GM23338 (cell line): Measurements from ENCODE around the gene HLCS. TPM values are rescaled to one million over a fixed set of nuclear protein-coding genes. Genes with fewer than 3 reads are reported as not detected.

Source experiments
- ATAC-seq: fragments of 200-7000 bp; cut with Tn5 transposase; 3 replicates; pipeline ENCODE4 v1.9.1; 2020
- DNase-seq: peaks from one replicate; pipeline ENCODE4 v3.0.0-alpha.2; 2015; ENCODE audit warnings: low spot score
- H2AFZ ChIP-seq: fragments of 200-600 bp; sonication (generic); 2 replicates; pipeline ENCODE4 v1.8.0; 2016; ENCODE audit warnings: antibody characterized with exemption, mild to moderate bottlenecking, moderate library complexity
- H3F3A ChIP-seq: fragments of 200-600 bp; sonication (generic); replicated peaks from 2 replicates; pipeline ENCODE4 v1.8.0; 2017; ENCODE audit warnings: antibody characterized with exemption, mixed run types, low read depth
- H3K27ac ChIP-seq: fragments of 200-600 bp; sonication (generic); 2 replicates; pipeline ENCODE4 v1.6.1; 2016; ENCODE audit warnings: low read depth
- H3K27me3 ChIP-seq: fragments of 200-600 bp; sonication (generic); 2 replicates; pipeline ENCODE4 v1.8.0; 2016; ENCODE audit warnings: mild to moderate bottlenecking, mixed run types, moderate library complexity; ENCODE audit not compliant: insufficient read depth
- H3K36me3 ChIP-seq: fragments of 200-600 bp; sonication (generic); 2 replicates; pipeline ENCODE4 v1.8.0; 2016; ENCODE audit warnings: mild to moderate bottlenecking; ENCODE audit not compliant: insufficient read depth
- H3K4me1 ChIP-seq: fragments of 200-600 bp; sonication (generic); 2 replicates; pipeline ENCODE4 v1.8.0; 2016; ENCODE audit warnings: mild to moderate bottlenecking, moderate library complexity; ENCODE audit not compliant: insufficient read depth
- H3K4me2 ChIP-seq: fragments of 200-600 bp; sonication (generic); 2 replicates; pipeline ENCODE4 v1.7.1; 2017; ENCODE audit warnings: mixed run types
- H3K4me3 ChIP-seq: fragments of 200-600 bp; sonication (generic); 2 replicates; pipeline ENCODE4 v1.6.1; 2016; ENCODE audit warnings: mixed run types
- H3K79me2 ChIP-seq: fragments of 200-600 bp; sonication (generic); replicated peaks from 2 replicates; pipeline ENCODE4 v1.8.0; 2017; ENCODE audit warnings: mild to moderate bottlenecking; ENCODE audit not compliant: insufficient read depth
- H3K9me2 ChIP-seq: fragments of 200-600 bp; sonication (generic); 2 replicates; pipeline ENCODE4 v1.8.0; 2017; ENCODE audit not compliant: insufficient read depth
- H4K20me1 ChIP-seq: fragments of 200-600 bp; sonication (generic); replicated peaks from 2 replicates; pipeline ENCODE4 v1.8.0; 2017; ENCODE audit warnings: mild to moderate bottlenecking; ENCODE audit not compliant: insufficient read depth
- H3K27ac Mint-ChIP-seq: 2 replicates; pipeline ENCODE4 v1.8.0; 2020; ENCODE audit warnings: inconsistent platforms, mild to moderate bottlenecking, moderate library complexity, mixed read lengths
- H3K27me3 Mint-ChIP-seq: 3 replicates; pipeline ENCODE4 v1.8.0; 2022; ENCODE audit warnings: low read depth, mild to moderate bottlenecking, moderate library complexity, mixed read lengths, inconsistent platforms; ENCODE audit not compliant: insufficient read depth, poor library complexity
- H3K36me3 Mint-ChIP-seq: 3 replicates; pipeline ENCODE4 v1.8.0; 2021; ENCODE audit warnings: low read depth, mild to moderate bottlenecking, inconsistent platforms, moderate library complexity, mixed read lengths
- H3K4me1 Mint-ChIP-seq: 3 replicates; pipeline ENCODE4 v1.8.0; 2020; ENCODE audit warnings: mild to moderate bottlenecking, inconsistent platforms, mixed read lengths
- H3K4me3 Mint-ChIP-seq: 3 replicates; pipeline ENCODE4 v1.8.0; 2021; ENCODE audit warnings: moderate library complexity, mild to moderate bottlenecking, inconsistent platforms, mixed read lengths
- H3K9me3 Mint-ChIP-seq: 3 replicates; pipeline ENCODE4 v1.8.0; 2020; ENCODE audit warnings: moderate library complexity, mild to moderate bottlenecking, inconsistent platforms, mixed read lengths
- CREB1 ChIP-seq: fragments of 250-450 bp; sonication (Bioruptor Pico); IDR thresholded peaks from 2 replicates; pipeline ENCODE4 v1.5.0; 2020; ENCODE audit warnings: low read depth, mild to moderate bottlenecking, moderate library complexity
- EZH2 ChIP-seq: fragments of 200-600 bp; sonication (generic); IDR thresholded peaks from one replicate; pipeline ENCODE4 v1.8.0; 2017; ENCODE audit warnings: antibody characterized with exemption, mild to moderate bottlenecking, low read depth; ENCODE audit not compliant: unreplicated experiment
- EZH2phosphoT487 ChIP-seq: fragments of 200-600 bp; sonication (generic); IDR thresholded peaks from one replicate; pipeline ENCODE4 v1.8.1; 2018; ENCODE audit warnings: antibody characterized with exemption; ENCODE audit not compliant: unreplicated experiment
- JUNB ChIP-seq: IDR thresholded peaks from one replicate; pipeline ENCODE4 v1.6.1; 2016; ENCODE audit warnings: antibody characterized with exemption; ENCODE audit not compliant: unreplicated experiment
- NANOG ChIP-seq: IDR thresholded peaks from 2 replicates; pipeline ENCODE4 v1.6.1; 2016; ENCODE audit warnings: antibody characterized with exemption, borderline replicate concordance
- POLR2AphosphoS5 ChIP-seq: IDR thresholded peaks from 2 replicates; pipeline ENCODE4 v1.6.1; 2016; ENCODE audit warnings: antibody characterized with exemption, low read depth
- STAT1 ChIP-seq: IDR thresholded peaks from one replicate; pipeline ENCODE4 v1.6.1; 2016; ENCODE audit warnings: antibody characterized with exemption; ENCODE audit not compliant: unreplicated experiment
- ZNF114 ChIP-seq: fragments of 250-450 bp; sonication (Bioruptor Pico); IDR thresholded peaks from 2 replicates; pipeline ENCODE4 v1.5.0; 2020; ENCODE audit warnings: mild to moderate bottlenecking, moderate library complexity
- ZNF331 ChIP-seq: fragments of 250-450 bp; sonication (Bioruptor Pico); IDR thresholded peaks from 2 replicates; pipeline ENCODE4 v1.5.0; 2020; ENCODE audit warnings: low read depth, mild to moderate bottlenecking, moderate library complexity
- polyA plus RNA-seq: library from polyadenylated mRNA; unstranded; fragments of >200 nt; fragmentation: Nextera tagmentation; extraction: Ambion mirVana; gene quantifications from 2 replicates; pipeline ENCODE4 v1.2.1, GENCODE V29; 2016
- total RNA-seq: library from RNA; depleted of rRNA; stranded (reverse); fragments of >200 nt; shearing (Covaris generic); gene quantifications from 2 replicates; pipeline ENCODE4 v1.2.3, GENCODE V29; 2014
- TF ChIP-seq, protein P1 (sequence below): IDR thresholded peaks from one replicate; pipeline ENCODE4 v1.6.1; 2018; ENCODE audit warnings: antibody characterized with exemption; ENCODE audit not compliant: unreplicated experiment
- TF ChIP-seq, protein P2 (sequence below): fragments of 250-450 bp; sonication (Bioruptor Pico); IDR thresholded peaks from 2 replicates; pipeline ENCODE4 v1.5.0; 2020; ENCODE audit warnings: mild to moderate bottlenecking, moderate library complexity
- TF ChIP-seq, protein P3 (sequence below), 2 experiments: fragments of 200-600 bp in 1 of 2; sonication (generic) in 1 of 2; conservative IDR thresholded peaks; 2 replicates each; pipeline versions ENCODE4 v1.5.1 to v1.6.1; 2016 to 2017; ENCODE audit warnings: antibody characterized with exemption in 2 of 2, low read depth in 2 of 2, mild to moderate bottlenecking in 2 of 2, moderate library complexity in 1 of 2

HLCS gene
- total and polyA plus RNA-seq, 2 experiments from 2014 or later = 6.1 to 14.7 TPM

GRCh38 chr21:36901575-36901974 lies 64.9 kb downstream of the HLCS start:
- DNase-seq (no peak), ATAC-seq (no peak)
- Histone ChIP-seq H3K27me3 (no peaks in the 10 kb centered on the region), H3K4me3 (no peak overlapping the region), H3K79me2 (no peaks in the 10 kb centered on the region), H3K27ac (no peak overlapping the region), H3K4me1 (no peaks in the 10 kb centered on the region), H2AFZ (no peak overlapping the region), H3F3A (no peaks in the 10 kb centered on the region), H3K4me2 (no peak overlapping the region), H3K36me3 (no peaks in the 10 kb centered on the region; the same call in 1 of the 2 replicates), H3K9me2 (0 out of 2 replicates have a peak, but pooled peaks cover 7% of the 10 kb centered on the region), H4K20me1 (no peaks in the 10 kb centered on the region)
- Mint-ChIP-seq H3K4me1 (peaks cover 6% of the 10 kb centered on the region), H3K9me3 (no peaks in the 10 kb centered on the region), H3K4me3 (no peak overlapping the region), H3K27me3 (peaks cover 2% of the 10 kb centered on the region), H3K36me3 (no peaks in the 10 kb centered on the region; the same call in 2 of the 3 replicates), H3K27ac (no peak overlapping the region)
- TF ChIP-seq, protein P1, sequence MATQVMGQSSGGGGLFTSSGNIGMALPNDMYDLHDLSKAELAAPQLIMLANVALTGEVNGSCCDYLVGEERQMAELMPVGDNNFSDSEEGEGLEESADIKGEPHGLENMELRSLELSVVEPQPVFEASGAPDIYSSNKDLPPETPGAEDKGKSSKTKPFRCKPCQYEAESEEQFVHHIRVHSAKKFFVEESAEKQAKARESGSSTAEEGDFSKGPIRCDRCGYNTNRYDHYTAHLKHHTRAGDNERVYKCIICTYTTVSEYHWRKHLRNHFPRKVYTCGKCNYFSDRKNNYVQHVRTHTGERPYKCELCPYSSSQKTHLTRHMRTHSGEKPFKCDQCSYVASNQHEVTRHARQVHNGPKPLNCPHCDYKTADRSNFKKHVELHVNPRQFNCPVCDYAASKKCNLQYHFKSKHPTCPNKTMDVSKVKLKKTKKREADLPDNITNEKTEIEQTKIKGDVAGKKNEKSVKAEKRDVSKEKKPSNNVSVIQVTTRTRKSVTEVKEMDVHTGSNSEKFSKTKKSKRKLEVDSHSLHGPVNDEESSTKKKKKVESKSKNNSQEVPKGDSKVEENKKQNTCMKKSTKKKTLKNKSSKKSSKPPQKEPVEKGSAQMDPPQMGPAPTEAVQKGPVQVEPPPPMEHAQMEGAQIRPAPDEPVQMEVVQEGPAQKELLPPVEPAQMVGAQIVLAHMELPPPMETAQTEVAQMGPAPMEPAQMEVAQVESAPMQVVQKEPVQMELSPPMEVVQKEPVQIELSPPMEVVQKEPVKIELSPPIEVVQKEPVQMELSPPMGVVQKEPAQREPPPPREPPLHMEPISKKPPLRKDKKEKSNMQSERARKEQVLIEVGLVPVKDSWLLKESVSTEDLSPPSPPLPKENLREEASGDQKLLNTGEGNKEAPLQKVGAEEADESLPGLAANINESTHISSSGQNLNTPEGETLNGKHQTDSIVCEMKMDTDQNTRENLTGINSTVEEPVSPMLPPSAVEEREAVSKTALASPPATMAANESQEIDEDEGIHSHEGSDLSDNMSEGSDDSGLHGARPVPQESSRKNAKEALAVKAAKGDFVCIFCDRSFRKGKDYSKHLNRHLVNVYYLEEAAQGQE = no peak
- TF ChIP-seq POLR2AphosphoS5 (no peak), EZH2 (no peak), NANOG (no peak), JUNB (no peak), ZNF331 (no peak), CREB1 (CRISPR knock-in tag) (no peak), EZH2phosphoT487 (no peak), ZNF114 (no peak), STAT1 (no peak)
- TF ChIP-seq, protein P2, sequence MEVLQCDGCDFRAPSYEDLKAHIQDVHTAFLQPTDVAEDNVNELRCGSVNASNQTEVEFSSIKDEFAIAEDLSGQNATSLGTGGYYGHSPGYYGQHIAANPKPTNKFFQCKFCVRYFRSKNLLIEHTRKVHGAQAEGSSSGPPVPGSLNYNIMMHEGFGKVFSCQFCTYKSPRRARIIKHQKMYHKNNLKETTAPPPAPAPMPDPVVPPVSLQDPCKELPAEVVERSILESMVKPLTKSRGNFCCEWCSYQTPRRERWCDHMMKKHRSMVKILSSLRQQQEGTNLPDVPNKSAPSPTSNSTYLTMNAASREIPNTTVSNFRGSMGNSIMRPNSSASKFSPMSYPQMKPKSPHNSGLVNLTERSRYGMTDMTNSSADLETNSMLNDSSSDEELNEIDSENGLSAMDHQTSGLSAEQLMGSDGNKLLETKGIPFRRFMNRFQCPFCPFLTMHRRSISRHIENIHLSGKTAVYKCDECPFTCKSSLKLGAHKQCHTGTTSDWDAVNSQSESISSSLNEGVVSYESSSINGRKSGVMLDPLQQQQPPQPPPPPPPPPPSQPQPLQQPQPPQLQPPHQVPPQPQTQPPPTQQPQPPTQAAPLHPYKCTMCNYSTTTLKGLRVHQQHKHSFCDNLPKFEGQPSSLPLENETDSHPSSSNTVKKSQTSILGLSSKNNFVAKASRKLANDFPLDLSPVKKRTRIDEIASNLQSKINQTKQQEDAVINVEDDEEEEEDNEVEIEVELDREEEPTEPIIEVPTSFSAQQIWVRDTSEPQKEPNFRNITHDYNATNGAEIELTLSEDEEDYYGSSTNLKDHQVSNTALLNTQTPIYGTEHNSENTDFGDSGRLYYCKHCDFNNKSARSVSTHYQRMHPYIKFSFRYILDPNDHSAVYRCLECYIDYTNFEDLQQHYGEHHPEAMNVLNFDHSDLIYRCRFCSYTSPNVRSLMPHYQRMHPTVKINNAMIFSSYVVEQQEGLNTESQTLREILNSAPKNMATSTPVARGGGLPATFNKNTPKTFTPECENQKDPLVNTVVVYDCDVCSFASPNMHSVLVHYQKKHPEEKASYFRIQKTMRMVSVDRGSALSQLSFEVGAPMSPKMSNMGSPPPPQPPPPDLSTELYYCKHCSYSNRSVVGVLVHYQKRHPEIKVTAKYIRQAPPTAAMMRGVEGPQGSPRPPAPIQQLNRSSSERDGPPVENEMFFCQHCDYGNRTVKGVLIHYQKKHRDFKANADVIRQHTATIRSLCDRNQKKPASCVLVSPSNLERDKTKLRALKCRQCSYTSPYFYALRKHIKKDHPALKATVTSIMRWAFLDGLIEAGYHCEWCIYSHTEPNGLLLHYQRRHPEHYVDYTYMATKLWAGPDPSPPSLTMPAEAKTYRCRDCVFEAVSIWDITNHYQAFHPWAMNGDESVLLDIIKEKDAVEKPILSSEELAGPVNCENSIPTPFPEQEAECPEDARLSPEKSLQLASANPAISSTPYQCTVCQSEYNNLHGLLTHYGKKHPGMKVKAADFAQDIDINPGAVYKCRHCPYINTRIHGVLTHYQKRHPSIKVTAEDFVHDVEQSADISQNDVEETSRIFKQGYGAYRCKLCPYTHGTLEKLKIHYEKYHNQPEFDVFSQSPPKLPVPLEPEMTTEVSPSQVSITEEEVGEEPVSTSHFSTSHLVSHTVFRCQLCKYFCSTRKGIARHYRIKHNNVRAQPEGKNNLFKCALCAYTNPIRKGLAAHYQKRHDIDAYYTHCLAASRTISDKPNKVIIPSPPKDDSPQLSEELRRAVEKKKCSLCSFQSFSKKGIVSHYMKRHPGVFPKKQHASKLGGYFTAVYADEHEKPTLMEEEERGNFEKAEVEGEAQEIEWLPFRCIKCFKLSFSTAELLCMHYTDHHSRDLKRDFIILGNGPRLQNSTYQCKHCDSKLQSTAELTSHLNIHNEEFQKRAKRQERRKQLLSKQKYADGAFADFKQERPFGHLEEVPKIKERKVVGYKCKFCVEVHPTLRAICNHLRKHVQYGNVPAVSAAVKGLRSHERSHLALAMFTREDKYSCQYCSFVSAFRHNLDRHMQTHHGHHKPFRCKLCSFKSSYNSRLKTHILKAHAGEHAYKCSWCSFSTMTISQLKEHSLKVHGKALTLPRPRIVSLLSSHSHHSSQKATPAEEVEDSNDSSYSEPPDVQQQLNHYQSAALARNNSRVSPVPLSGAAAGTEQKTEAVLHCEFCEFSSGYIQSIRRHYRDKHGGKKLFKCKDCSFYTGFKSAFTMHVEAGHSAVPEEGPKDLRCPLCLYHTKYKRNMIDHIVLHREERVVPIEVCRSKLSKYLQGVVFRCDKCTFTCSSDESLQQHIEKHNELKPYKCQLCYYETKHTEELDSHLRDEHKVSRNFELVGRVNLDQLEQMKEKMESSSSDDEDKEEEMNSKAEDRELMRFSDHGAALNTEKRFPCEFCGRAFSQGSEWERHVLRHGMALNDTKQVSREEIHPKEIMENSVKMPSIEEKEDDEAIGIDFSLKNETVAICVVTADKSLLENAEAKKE = no peak
- TF ChIP-seq, protein P3, sequence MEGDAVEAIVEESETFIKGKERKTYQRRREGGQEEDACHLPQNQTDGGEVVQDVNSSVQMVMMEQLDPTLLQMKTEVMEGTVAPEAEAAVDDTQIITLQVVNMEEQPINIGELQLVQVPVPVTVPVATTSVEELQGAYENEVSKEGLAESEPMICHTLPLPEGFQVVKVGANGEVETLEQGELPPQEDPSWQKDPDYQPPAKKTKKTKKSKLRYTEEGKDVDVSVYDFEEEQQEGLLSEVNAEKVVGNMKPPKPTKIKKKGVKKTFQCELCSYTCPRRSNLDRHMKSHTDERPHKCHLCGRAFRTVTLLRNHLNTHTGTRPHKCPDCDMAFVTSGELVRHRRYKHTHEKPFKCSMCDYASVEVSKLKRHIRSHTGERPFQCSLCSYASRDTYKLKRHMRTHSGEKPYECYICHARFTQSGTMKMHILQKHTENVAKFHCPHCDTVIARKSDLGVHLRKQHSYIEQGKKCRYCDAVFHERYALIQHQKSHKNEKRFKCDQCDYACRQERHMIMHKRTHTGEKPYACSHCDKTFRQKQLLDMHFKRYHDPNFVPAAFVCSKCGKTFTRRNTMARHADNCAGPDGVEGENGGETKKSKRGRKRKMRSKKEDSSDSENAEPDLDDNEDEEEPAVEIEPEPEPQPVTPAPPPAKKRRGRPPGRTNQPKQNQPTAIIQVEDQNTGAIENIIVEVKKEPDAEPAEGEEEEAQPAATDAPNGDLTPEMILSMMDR (conservative IDR thresholded peaks at IDR 0.05; ENCODE audit: low read depth in 2 of 2) = no peak
